ENCODE results near the gene LEP.

- TF ChIP-seq CTCF (IDR thresholded peaks at IDR 0.05) (no peak), POLR2AphosphoS5 (IDR thresholded peaks at IDR 0.05; ENCODE audit: low read depth, low read length) (no peak), TCF7L2 (IDR thresholded peaks at IDR 0.05; ENCODE audit: low read depth, low read length) (no peak), REST (IDR thresholded peaks at IDR 0.05; ENCODE audit: insufficient read depth in 1 of 2, low read depth in 2 of 2, low read length in 1 of 2) (no peak), SIN3A (IDR thresholded peaks at IDR 0.05; ENCODE audit: borderline replicate concordance, insufficient read depth, low read depth, low read length) (no peak)
Measured at GRCh38 chr7:128304212-128304611, 63.1 kb downstream of the LEP start.

All from Panc1 (cell line).